Smooth muscle cell (in vitro differentiated cells): ENCODE results near the gene EML6. TPM values are rescaled to one million over a fixed set of nuclear protein-coding genes. Genes with fewer than 3 reads are reported as not detected.
A peak's percentile ranks its signal among the peaks of the same experiment; 100 is the strongest.
"Not testable (repeated sequence)": the region's sequence is repeated elsewhere in the genome, so short reads cannot be mapped to it uniquely, and the experiment has no call there.

Source experiments
- DNase-seq: peaks from one replicate; lab custom pipeline; 2025; ENCODE audit not compliant: unreplicated experiment; lab: John Stamatoyannopoulos, UW
- H2AFZ ChIP-seq: fragments of 200-600 bp; sonication (generic); 2 replicates; pipeline ENCODE4 v1.6.0; 2016; ENCODE audit warnings: antibody characterized with exemption, low read depth, mild to moderate bottlenecking
- H3F3A ChIP-seq: fragments of 200-600 bp; sonication (generic); 2 replicates; pipeline ENCODE4 v1.6.0; 2017; ENCODE audit warnings: antibody characterized with exemption, low read depth
- H3K27ac ChIP-seq: fragments of 200-600 bp; sonication (generic); 2 replicates; pipeline ENCODE4 v1.5.1; 2016; ENCODE audit warnings: low read depth, mild to moderate bottlenecking
- H3K27me3 ChIP-seq: fragments of 200-600 bp; sonication (generic); 2 replicates; pipeline ENCODE4 v1.6.1; 2016; ENCODE audit warnings: low read depth, mild to moderate bottlenecking
- H3K36me3 ChIP-seq: fragments of 200-600 bp; sonication (generic); 2 replicates; pipeline ENCODE4 v1.5.1; 2016; ENCODE audit warnings: low read depth
- H3K4me1 ChIP-seq: fragments of 200-600 bp; sonication (generic); 2 replicates; pipeline ENCODE4 v1.5.1; 2016; ENCODE audit warnings: low read depth
- H3K4me2 ChIP-seq: fragments of 200-600 bp; sonication (generic); 2 replicates; pipeline ENCODE4 v1.6.0; 2016; ENCODE audit warnings: mild to moderate bottlenecking
- H3K4me3 ChIP-seq: fragments of 200-600 bp; sonication (generic); 2 replicates; pipeline ENCODE4 v1.5.1; 2016; ENCODE audit warnings: mild to moderate bottlenecking
- H3K79me2 ChIP-seq: fragments of 200-600 bp; sonication (generic); 2 replicates; pipeline ENCODE4 v1.6.0; 2016; ENCODE audit warnings: low read depth, mild to moderate bottlenecking
- H3K9ac ChIP-seq: fragments of 200-600 bp; sonication (generic); 2 replicates; pipeline ENCODE4 v1.6.0; 2016; ENCODE audit warnings: low read depth
- H3K9me3 ChIP-seq: fragments of 200-600 bp; sonication (generic); replicated peaks from 2 replicates; pipeline ENCODE4 v1.5.1; 2016; ENCODE audit warnings: low read depth
- H4K20me1 ChIP-seq: fragments of 200-600 bp; sonication (generic); 2 replicates; pipeline ENCODE4 v1.6.0; 2016; ENCODE audit warnings: low read depth
- CTCF ChIP-seq: fragments of 200-600 bp; sonication (generic); IDR thresholded peaks from 2 replicates; pipeline ENCODE4 v1.5.1; 2017; ENCODE audit warnings: borderline replicate concordance, mild to moderate bottlenecking, antibody characterized with exemption; ENCODE audit not compliant: insufficient read depth, poor library complexity, severe bottlenecking
- WGBS: methylation state at CpG from one replicate; pipeline ENCODE4 v1.1.7; 2016; ENCODE audit warnings: low lambda C conversion rate; 5-methylcytosine and 5-hydroxymethylcytosine counted together
- polyA plus RNA-seq: library from polyadenylated mRNA; unstranded; fragments of >200 nt; fragmentation: Nextera tagmentation; extraction: Ambion mirVana; gene quantifications from 2 replicates; pipeline ENCODE4 v1.2.1, GENCODE V29; 2016
- total RNA-seq: library from RNA; depleted of rRNA; stranded (reverse); fragments of >200 nt; gene quantifications from 2 replicates; pipeline ENCODE4 v1.2.3, GENCODE V29; 2014

The EML6 gene
- total and polyA plus RNA-seq, 2 experiments from 2014 or later, result 0.49 to 0.54 TPM

GRCh38 chr2:54983345-54984220 lies 260.1 kb downstream of the EML6 start:
- Histone ChIP-seq H2AFZ (no peak overlapping the region), H3K4me1 (no peaks in the 10 kb centered on the region), H3K27me3 (no peaks in the 10 kb centered on the region), H3K9me3 (no peaks in the 10 kb centered on the region), H3K36me3 (peaks cover 14% of the 10 kb centered on the region), H3K27ac (peak overlapping the region; percentile 63), H3K9ac (no peak overlapping the region), H4K20me1 (peaks cover 99% of the 10 kb centered on the region), H3F3A (peaks cover 17% of the 10 kb centered on the region), H3K4me2 (peak overlapping the region; percentile 4), H3K4me3 (no peak overlapping the region), H3K79me2 (peaks cover 98% of the 10 kb centered on the region)
- TF ChIP-seq CTCF, result no peak
- DNase-seq, result no peak
- 77% methylated on average over 3 of the region's 3 CpGs for WGBS

- Histone ChIP-seq H3F3A (peaks cover 17% of the 10 kb centered on the region), H4K20me1 (peaks cover 99% of the 10 kb centered on the region), H3K9ac (no peak overlapping the region), H2AFZ (no peak overlapping the region), H3K9me3 (no peaks in the 10 kb centered on the region), H3K4me1 (no peaks in the 10 kb centered on the region), H3K4me3 (no peak overlapping the region), H3K79me2 (peaks cover 98% of the 10 kb centered on the region), H3K36me3 (peaks cover 14% of the 10 kb centered on the region), H3K27me3 (no peaks in the 10 kb centered on the region), H3K4me2 (no peak overlapping the region), H3K27ac (peak overlapping the region; percentile 63)
- no peak for TF ChIP-seq CTCF
- no peak for DNase-seq
Observed at GRCh38 chr2:54984476-54984875, 261.0 kb downstream of the EML6 start.

- Histone ChIP-seq H4K20me1 (peaks cover 99% of the 10 kb centered on the region), H3K4me3 (no peak overlapping the region), H3K79me2 (peaks cover 98% of the 10 kb centered on the region), H3K4me1 (no peaks in the 10 kb centered on the region), H3K9me3 (no peaks in the 10 kb centered on the region), H3K9ac (no peak overlapping the region), H3K27me3 (no peaks in the 10 kb centered on the region), H3K4me2 (no peak overlapping the region), H3K27ac (peak overlapping the region; percentile 34), H2AFZ (no peak overlapping the region), H3K36me3 (peaks cover 14% of the 10 kb centered on the region), H3F3A (peaks cover 17% of the 10 kb centered on the region)
- no peak for DNase-seq
- no peak for TF ChIP-seq CTCF
- WGBS, result 84% methylated on average over 3 of the region's 3 CpGs
Observed at GRCh38 chr2:54986264-54986663, 262.8 kb downstream of the EML6 start.

- Histone ChIP-seq H3K27me3 (no peaks in the 10 kb centered on the region), H2AFZ (no peak overlapping the region), H3K36me3 (peaks cover 14% of the 10 kb centered on the region), H4K20me1 (peaks cover 100% of the 10 kb centered on the region), H3K4me2 (no peak overlapping the region), H3K79me2 (peaks cover 100% of the 10 kb centered on the region), H3K9me3 (no peaks in the 10 kb centered on the region), H3K9ac (no peak overlapping the region), H3K4me3 (no peak overlapping the region), H3K4me1 (no peaks in the 10 kb centered on the region), H3K27ac (peak overlapping the region; percentile 39), H3F3A (peaks cover 14% of the 10 kb centered on the region)
- DNase-seq, result no peak
- WGBS, result 96% methylated on average over 3 of the region's 3 CpGs
- no peak for TF ChIP-seq CTCF
Observed at GRCh38 chr2:54988612-54989011, 265.1 kb downstream of the EML6 start.

- not testable (repeated sequence) for H3K9me3 ChIP-seq, H3K4me1 ChIP-seq, H3K27me3 ChIP-seq, H3F3A ChIP-seq, H3K4me2 ChIP-seq, H3K27ac ChIP-seq, H3K4me3 ChIP-seq, H2AFZ ChIP-seq, DNase-seq, H3K9ac ChIP-seq
- H4K20me1 ChIP-seq, result peaks cover 100% of the 10 kb centered on the region
- H3K36me3 ChIP-seq, result peaks cover 14% of the 10 kb centered on the region
- H3K79me2 ChIP-seq, result peaks cover 100% of the 10 kb centered on the region
- WGBS, result 94% methylated on average over 19 of the region's 19 CpGs
Observed at GRCh38 chr2:54990694-54991093, 267.2 kb downstream of the EML6 start.
